GM12891 (cell line): ENCODE data around the gene CELSR1.

Experiments
- POLR2A ChIP-seq: IDR thresholded peaks from 2 replicates; pipeline ENCODE4 v1.6.1; 2011; ENCODE audit warnings: low read depth, low read length, control low read depth
- TAF1 ChIP-seq: IDR thresholded peaks from 2 replicates; pipeline ENCODE4 v1.6.1; 2011; ENCODE audit warnings: low read depth, low read length, control low read depth

- TF ChIP-seq TAF1 (no peak), POLR2A (no peak)
These were observed 158.9 kb downstream of the CELSR1 start for GRCh38 chr22:46378426-46379065.
